Amygdala (tissue), 56 donors: ENCODE measurements around the gene SLC23A3.

Experiments used
- DNase-seq, 56 donors: peaks; one replicate each; lab custom pipeline; 2025; lab: John Stamatoyannopoulos, UW

SLC23A3 gene

GRCh38 chr2:219176818-219177551 lies 7.2 kb upstream of the SLC23A3 start, which contains the start of gene CNPPD1:
TSS of gene CNPPD1 (minus strand) at chr2:219176925. CDS start at chr2:219176828, 97 bp downstream.
- peak in 54 of 56 donors; percentile 13 to 88 (median 72) for DNase-seq

- DNase-seq = peak in 35 of 56 donors; percentile 8 to 74 (median 58)
Observed at GRCh38 chr2:219175928-219176817, 6.3 kb upstream of the SLC23A3 start.

- DNase-seq = no peak
Observed at GRCh38 chr2:219175486-219175885, 5.7 kb upstream of the SLC23A3 start.

- no peak for DNase-seq
Observed at GRCh38 chr2:219174801-219175200, 5.0 kb upstream of the SLC23A3 start.

GRCh38 chr2:219174146-219174545 lies 4.3 kb upstream of the SLC23A3 start:
- DNase-seq = no peak

- DNase-seq = no peak
Observed at GRCh38 chr2:219173176-219173575, 3.3 kb upstream of the SLC23A3 start.

GRCh38 chr2:219172231-219173154 lies 2.7 kb upstream of the SLC23A3 start:
- no peak for DNase-seq

GRCh38 chr2:219171231-219171651 lies 1.4 kb upstream of the SLC23A3 start:
- peak in 10 of 56 donors; percentile 9 to 55 (median 20) for DNase-seq

- DNase-seq = no peak
Observed at GRCh38 chr2:219168932-219169331, 897 bp downstream of the SLC23A3 start.

GRCh38 chr2:219168526-219168925 lies 1.3 kb downstream of the SLC23A3 start:
- peak in 6 of 56 donors; percentile 7 to 34 (median 17) for DNase-seq

GRCh38 chr2:219167997-219168396 lies 1.8 kb downstream of the SLC23A3 start:
- no peak for DNase-seq

- DNase-seq = no peak
Observed at GRCh38 chr2:219165058-219165911, 4.5 kb downstream of the SLC23A3 start.

- DNase-seq = no peak
Observed at GRCh38 chr2:219163156-219163555, 6.7 kb downstream of the SLC23A3 start.

GRCh38 chr2:219161097-219161496 lies 8.7 kb downstream of the SLC23A3 start:
- no peak for DNase-seq

- DNase-seq = peak; percentile 70 to 99 (median 92)
Observed at GRCh38 chr2:219160186-219161017, 9.4 kb downstream of the SLC23A3 start, which contains the start of gene NHEJ1. TSS of gene NHEJ1 (minus strand) at chr2:219160815. CDS start at chr2:219158362, 2,453 bp downstream.

GRCh38 chr2:219159771-219160185 lies 10.1 kb downstream of the SLC23A3 start:
- no peak for DNase-seq

GRCh38 chr2:219158586-219158985 lies 11.2 kb downstream of the SLC23A3 start:
- no peak for DNase-seq

- no peak for DNase-seq
Observed at GRCh38 chr2:219158025-219158424, 11.8 kb downstream of the SLC23A3 start.
